ENCODE measurements around the gene SHISA9.

GRCh38 chr16:12976936-12977335, 75.5 kb downstream of the SHISA9 start:
- no peak for TF ChIP-seq CTCF (IDR thresholded peaks at IDR 0.05)
- no peak for TF ChIP-seq EP300 (IDR thresholded peaks at IDR 0.05)
- TF ChIP-seq POLR2A (IDR thresholded peaks at IDR 0.05): no peak
